ENCODE data around the gene SLC48A1.
"Not testable (repeated sequence)": the region's sequence is repeated elsewhere in the genome, so short reads cannot be mapped to it uniquely, and the experiment has no call there.

Gene SLC48A1

GRCh38 chr12:47794679-47795078 lies 21.6 kb downstream of the SLC48A1 start:
- DNase-seq, result no peak

GRCh38 chr12:47795121-47795813 lies 22.2 kb downstream of the SLC48A1 start:
- no peak for DNase-seq

GRCh38 chr12:47795814-47796411 lies 22.9 kb downstream of the SLC48A1 start:
- no peak for DNase-seq

DNA sequence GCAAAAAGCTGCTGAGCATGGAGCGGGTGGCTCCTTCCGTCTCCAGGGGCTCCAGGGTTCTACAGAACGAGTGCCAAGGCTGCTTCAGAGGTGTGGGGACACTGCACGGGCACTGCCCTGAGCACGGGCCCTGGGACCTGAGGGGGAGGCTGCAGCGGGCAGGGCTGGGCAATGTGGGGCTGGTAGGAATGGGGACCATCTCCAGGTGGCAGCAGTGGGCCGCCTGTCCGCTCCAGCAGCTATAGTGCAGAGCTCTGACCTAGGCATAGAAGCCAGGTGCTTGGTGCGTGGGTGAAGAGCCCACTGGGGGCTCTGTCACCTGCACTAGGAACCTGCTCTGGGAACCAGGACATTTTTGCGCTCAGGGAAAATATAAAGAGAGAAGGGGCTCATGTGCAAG lies 24.4 kb downstream of the SLC48A1 start:
- DNase-seq, result no peak

GRCh38 chr12:47798382-47798948 lies 25.4 kb downstream of the SLC48A1 start:
- no peak for DNase-seq

DNA sequence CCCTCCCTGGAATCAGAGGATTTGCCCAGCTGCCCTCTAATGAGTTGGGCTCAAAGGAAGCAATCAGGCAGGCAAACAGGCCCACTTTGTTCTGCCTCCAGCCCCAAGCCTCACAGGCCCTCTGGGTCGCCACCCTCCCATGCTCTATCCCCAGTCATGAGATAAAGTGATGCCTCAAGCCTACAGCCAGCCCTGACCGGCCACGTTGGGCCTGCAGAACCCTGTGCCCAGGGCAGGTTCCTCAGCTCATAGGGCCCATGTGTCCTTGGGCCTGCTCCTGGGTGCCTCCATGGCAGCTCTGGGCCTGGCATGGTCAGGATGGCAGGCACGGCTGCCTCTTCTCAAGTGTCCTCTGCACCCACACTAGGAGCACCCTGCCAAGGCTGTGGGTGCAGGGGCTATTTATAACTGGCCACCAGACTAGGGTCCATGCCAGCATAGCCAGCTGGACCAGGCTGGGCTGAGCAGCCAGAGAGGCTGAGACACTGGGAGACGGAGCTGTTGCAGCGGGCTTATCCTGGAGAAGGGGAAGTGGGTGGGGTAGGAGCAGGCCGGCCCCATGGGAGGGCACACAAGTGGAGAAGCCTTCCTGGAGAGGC lies 26.4 kb downstream of the SLC48A1 start:
- no peak for DNase-seq

DNA sequence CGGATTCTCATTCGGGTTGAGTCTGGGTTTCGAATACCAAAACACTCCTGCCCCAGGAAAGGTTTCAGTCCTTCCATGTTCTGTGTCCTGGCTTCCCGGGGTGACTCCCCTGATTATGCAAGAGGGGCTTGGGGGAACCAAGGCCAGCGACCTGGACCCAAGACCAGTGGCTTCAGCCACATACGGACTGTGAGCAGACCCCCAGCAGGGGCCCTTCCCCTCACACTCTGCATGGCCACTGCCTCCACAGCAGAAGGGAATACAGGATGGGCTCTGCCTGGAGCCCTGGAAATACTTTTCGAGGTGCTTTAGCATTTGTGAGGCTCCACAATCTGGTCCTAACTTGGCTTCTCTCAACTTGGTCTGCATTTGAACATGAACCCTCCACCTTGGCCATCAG lies 27.5 kb downstream of the SLC48A1 start:
- no peak for DNase-seq

- no peak for DNase-seq
These were observed 28.3 kb downstream of the SLC48A1 start for GRCh38 chr12:47801170-47801903.

DNA sequence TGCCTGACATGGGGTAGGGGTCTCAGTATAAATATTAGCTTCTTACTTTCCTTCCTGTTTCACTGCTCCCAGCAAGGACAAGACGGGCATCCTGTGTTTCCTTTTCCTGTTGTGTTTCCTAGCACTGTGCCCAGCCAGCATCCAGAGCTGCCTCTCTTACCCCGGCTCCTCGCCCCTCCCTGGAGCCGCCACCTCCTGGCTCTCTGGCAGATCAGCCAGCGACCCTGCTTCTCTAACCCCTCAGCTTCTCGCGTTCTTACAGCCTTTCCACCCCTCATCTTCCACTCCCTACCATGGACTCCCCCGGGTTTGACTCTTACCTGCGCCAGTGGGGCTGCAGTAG lies 28.8 kb downstream of the SLC48A1 start:
- DNase-seq, result no peak

- DNase-seq, result no peak
These were observed 29.3 kb downstream of the SLC48A1 start for GRCh38 chr12:47802312-47802711.

GRCh38 chr12:47803191-47803875 lies 30.3 kb downstream of the SLC48A1 start:
- DNase-seq, result no peak

- DNase-seq, result no peak
These were observed 31.1 kb downstream of the SLC48A1 start for GRCh38 chr12:47804171-47804570.

- no peak for DNase-seq
These were observed 32.4 kb downstream of the SLC48A1 start for GRCh38 chr12:47805417-47805816.

DNA sequence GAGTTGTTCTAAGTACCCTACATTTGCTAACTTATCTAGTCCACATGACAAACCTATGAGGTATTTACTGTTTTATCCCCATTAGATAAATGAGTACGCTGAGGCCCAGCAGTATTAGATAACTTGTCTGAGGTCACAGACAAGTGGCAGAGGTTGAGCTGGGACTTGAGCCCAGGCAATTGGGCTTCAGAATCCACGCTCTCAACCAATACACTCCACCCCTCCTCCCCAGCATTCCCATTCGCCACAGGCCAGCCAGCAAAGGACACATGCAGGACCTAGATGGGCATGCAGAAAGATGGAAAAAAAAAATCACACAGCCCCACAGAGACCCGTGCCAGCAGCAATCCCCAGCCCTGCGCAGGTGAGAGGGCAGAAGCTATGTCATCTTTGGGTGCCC lies 34.3 kb downstream of the SLC48A1 start:
- no peak for DNase-seq

- no peak for DNase-seq
These were observed 35.0 kb downstream of the SLC48A1 start for GRCh38 chr12:47808050-47808449.

DNA sequence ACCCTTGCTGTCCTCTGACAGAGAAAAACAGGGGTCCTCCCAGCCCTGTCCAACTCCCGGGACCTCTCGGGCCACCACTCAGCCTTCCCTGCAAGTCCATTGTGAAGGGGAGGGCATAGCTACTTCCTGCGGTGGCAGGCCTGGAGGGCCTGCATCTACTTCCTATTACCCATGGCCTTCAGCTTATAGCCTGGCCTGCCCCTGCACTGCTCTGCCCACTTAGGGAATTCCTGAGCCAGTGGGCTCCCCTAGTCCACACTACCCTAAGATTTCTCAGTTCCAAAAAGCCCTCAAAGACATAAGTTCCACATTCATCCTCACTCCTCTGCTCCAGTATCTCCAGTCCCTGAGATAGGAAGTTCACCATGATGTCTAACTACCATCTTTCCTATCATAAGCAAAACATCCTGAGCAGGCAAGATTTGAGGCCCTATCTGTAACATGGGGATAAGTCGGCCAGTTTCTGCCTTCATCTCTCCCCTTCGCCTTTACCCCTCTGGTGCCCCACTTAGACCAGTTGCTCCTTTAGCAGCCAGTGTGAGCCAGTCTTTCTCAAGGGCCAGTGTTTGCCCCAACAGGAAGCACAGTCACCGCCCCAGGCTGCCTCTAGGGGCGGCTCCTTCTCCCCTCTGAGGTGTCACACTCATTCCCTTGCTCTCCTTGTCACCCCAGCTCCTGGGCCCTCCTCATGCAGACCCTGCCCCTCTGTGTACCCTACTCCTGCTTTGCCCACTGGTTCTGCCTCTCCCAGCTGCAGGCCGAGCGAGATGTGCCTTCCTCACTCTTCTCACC lies 35.7 kb downstream of the SLC48A1 start:
- DNase-seq, result no peak

DNA sequence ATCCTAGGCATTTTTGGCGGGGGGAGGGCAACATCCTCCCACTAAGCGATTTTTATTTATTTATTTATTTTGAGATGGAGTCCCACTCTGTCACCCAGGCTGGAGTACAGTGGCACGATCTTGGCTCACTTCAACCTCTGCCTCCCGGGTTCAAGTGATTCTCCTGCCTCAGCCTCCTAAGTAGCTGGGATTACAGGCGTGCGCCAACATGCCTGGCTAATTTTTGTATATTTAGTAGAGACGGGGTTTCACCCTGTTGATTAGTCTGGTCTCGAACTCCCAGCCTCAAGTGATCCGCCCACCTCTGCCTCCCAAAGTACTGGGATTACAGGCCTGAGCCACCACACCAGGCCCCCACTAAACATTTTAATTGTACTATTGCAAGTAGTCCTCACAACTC lies 36.5 kb downstream of the SLC48A1 start:
- not testable (repeated sequence) for DNase-seq

DNA sequence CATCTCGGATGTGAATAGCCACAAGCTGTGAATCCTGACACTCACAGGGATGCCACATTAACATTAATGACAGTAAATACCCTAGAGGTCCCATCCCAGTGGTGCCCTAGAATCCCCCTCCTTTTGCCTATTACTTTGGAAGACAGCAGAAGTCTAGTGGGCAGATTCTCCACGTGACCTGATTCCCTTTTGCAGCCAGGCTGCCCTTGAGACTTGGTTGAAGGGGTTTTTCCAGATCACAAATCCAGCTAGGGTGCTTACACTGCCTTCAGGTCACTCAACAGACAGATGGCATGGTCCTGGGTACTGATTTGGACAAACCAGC lies 38.0 kb downstream of the SLC48A1 start:
- no peak for DNase-seq

GRCh38 chr12:47811581-47812484 lies 38.8 kb downstream of the SLC48A1 start:
- no peak for DNase-seq

- no peak for DNase-seq
These were observed 39.9 kb downstream of the SLC48A1 start for GRCh38 chr12:47812797-47813510.
